HEK293T (cell line): ENCODE data around the gene SPP1.

Experiments used
- CTCF ChIA-PET: fragments of 350-600 bp; formaldehyde crosslinking; extraction: SDS; loops from one replicate; lab custom pipeline; 2021; ENCODE audit warnings: antibody characterized with exemption, inconsistent platforms; lab: Yijun Ruan, JAX
- POLR2A ChIA-PET: fragments of 350-600 bp; formaldehyde crosslinking; extraction: SDS; loops from one replicate; lab custom pipeline; 2020; ENCODE audit warnings: antibody characterized with exemption, inconsistent platforms; lab: Yijun Ruan, JAX
- DNase-seq: peaks from one replicate; pipeline ENCODE4 v3.0.0; 2012; ENCODE audit warnings: mixed read lengths; ENCODE audit errors: extremely low spot score
- ARNT ChIP-seq: fragments of 450-650 bp; IDR thresholded peaks from 2 replicates; pipeline ENCODE4 v1.6.1; 2017; ENCODE audit warnings: mild to moderate bottlenecking
- BHLHE40 ChIP-seq: fragments of 450-650 bp; IDR thresholded peaks from 2 replicates; pipeline ENCODE4 v1.6.1; 2016; ENCODE audit warnings: mild to moderate bottlenecking, moderate library complexity, borderline replicate concordance
- CTBP1 ChIP-seq: fragments of 450-650 bp; IDR thresholded peaks from 2 replicates; pipeline ENCODE4 v1.6.1; 2016; ENCODE audit warnings: borderline replicate concordance
- ELF4 ChIP-seq: fragments of 450-650 bp; IDR thresholded peaks from 2 replicates; pipeline ENCODE4 v1.6.1; 2017; ENCODE audit warnings: antibody characterized with exemption
- FOXA1 ChIP-seq: fragments of 450-650 bp; IDR thresholded peaks from 2 replicates; pipeline ENCODE4 v1.6.1; 2016; ENCODE audit warnings: mild to moderate bottlenecking
- FOXK2 ChIP-seq: fragments of 450-650 bp; IDR thresholded peaks from 2 replicates; pipeline ENCODE4 v1.6.1; 2016; ENCODE audit warnings: mild to moderate bottlenecking
- FOXM1 ChIP-seq: fragments of 450-650 bp; IDR thresholded peaks from 2 replicates; pipeline ENCODE4 v1.6.1; 2017; ENCODE audit warnings: mild to moderate bottlenecking, borderline replicate concordance
- HDGF ChIP-seq: fragments of 450-650 bp; IDR thresholded peaks from 2 replicates; pipeline ENCODE4 v1.6.1; 2017; ENCODE audit warnings: antibody characterized with exemption, borderline replicate concordance
- L3MBTL2 ChIP-seq: fragments of 450-650 bp; conservative IDR thresholded peaks from 2 replicates; pipeline ENCODE4 v1.6.1; 2016; ENCODE audit warnings: mild to moderate bottlenecking
- LEF1 ChIP-seq: fragments of 450-650 bp; IDR thresholded peaks from 2 replicates; pipeline ENCODE4 v1.6.1; 2017; ENCODE audit warnings: mild to moderate bottlenecking, borderline replicate concordance
- NFRKB ChIP-seq: fragments of 450-650 bp; IDR thresholded peaks from 2 replicates; pipeline ENCODE4 v1.6.1; 2016; ENCODE audit warnings: mild to moderate bottlenecking, moderate library complexity
- SP1 ChIP-seq: fragments of 450-650 bp; IDR thresholded peaks from 2 replicates; pipeline ENCODE4 v1.6.1; 2017
- SUZ12 ChIP-seq: fragments of 450-650 bp; IDR thresholded peaks from 2 replicates; pipeline ENCODE4 v1.6.1; 2016; ENCODE audit warnings: mild to moderate bottlenecking
- TARDBP ChIP-seq: fragments of 450-650 bp; IDR thresholded peaks from 2 replicates; pipeline ENCODE4 v1.6.1; 2016
- ZNF384 ChIP-seq: fragments of 450-650 bp; IDR thresholded peaks from 2 replicates; pipeline ENCODE4 v1.6.1; 2016
- TF ChIP-seq, protein P1 (sequence below): fragments of 450-650 bp; IDR thresholded peaks from 2 replicates; pipeline ENCODE4 v1.6.1; 2016

The SPP1 gene

DNA sequence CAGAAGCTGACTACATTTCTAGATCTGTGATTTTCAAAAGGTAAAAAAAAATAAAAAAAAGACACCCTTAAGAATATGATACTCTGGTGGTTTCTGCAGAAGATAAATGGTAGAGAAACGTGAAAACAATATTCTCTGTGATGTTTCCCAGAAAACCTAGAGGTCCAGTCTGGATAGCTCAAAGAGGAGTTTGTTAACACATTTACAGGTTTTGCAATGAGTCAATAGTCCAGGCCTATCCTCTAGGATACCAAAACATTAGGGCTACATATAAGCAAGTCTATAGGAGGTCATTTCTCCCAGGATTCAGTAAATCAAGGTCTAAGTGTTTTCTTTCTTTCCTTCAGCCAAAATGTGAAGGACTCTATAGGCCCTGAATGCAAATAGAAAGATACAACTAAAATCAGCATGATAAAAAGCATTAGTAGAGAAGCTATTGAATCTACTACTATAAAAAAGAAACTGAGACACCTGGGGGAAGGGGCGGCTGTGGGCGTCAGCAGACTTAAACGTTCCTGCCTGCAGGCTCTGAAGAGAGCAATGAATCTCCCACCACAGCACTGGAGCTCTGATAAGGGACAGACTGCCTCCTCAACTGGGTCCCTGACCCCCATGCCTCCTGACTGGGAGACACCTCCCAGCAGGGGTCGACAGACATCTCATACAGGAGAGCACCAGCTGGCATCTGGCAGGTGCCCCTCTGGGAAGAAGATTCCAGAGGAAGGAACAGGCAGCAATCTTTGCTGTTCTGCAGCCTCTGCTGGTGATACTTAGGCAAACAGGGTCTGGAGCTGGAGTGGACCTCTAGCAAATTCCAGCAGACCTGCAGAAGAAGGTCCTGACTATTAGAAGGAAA lies 33.7 kb upstream of the SPP1 start:
- ChIA-PET POLR2A (no interaction called here), CTCF (interaction anchor here (0.7 to 1.0 kb wide), 2 partner anchors 92 to 1460 kb away, joined by 4 to 8 read pairs; no protein-coding TSS in a partner anchor)
- no peak for DNase-seq
- TF ChIP-seq FOXK2 (no peak), FOXM1 (no peak), ZNF384 (no peak), BHLHE40 (no peak), ELF4 (no peak), NFRKB (no peak), FOXA1 (no peak), SUZ12 (no peak), ARNT (no peak), SP1 (no peak), HDGF (no peak), CTBP1 (no peak), L3MBTL2 (no peak), TARDBP (no peak), LEF1 (no peak)
- TF ChIP-seq, protein P1, sequence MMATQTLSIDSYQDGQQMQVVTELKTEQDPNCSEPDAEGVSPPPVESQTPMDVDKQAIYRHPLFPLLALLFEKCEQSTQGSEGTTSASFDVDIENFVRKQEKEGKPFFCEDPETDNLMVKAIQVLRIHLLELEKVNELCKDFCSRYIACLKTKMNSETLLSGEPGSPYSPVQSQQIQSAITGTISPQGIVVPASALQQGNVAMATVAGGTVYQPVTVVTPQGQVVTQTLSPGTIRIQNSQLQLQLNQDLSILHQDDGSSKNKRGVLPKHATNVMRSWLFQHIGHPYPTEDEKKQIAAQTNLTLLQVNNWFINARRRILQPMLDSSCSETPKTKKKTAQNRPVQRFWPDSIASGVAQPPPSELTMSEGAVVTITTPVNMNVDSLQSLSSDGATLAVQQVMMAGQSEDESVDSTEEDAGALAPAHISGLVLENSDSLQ: no peak

DNA sequence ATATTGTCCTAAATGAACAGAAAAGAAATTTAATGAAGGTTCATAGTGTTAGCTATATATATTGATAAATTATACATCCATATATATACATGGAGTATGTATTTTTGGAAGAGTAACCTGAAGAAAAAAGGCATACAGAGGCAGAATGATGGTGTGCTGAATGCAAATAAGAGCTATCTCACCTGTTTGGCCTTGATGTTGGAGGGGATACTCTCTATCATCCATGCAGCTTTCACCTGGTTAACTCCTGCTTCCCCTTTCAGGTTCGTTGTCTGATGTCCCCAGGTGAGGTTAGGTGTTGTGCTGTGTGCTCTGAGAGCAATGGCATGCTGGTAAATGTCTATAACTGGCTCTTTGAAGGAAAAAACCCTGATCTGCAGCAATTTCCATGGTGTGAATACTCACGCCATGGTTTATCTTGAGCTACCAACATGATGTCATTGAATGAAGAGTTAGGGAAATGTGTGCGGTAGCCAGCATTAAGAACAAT lies 31.8 kb upstream of the SPP1 start:
- no peak for DNase-seq
- CTCF ChIA-PET: no interaction called here
- POLR2A ChIA-PET: no interaction called here
- TF ChIP-seq, protein P1: no peak
- TF ChIP-seq FOXA1 (no peak), NFRKB (no peak), L3MBTL2 (no peak), ZNF384 (no peak), FOXK2 (no peak), SP1 (no peak), ELF4 (no peak), BHLHE40 (no peak), CTBP1 (no peak), FOXM1 (no peak), ARNT (no peak), SUZ12 (no peak), LEF1 (no peak), TARDBP (no peak)

- TF ChIP-seq ZNF384 (no peak), ARNT (no peak)
- no peak for DNase-seq
- POLR2A ChIA-PET: no interaction called here
- CTCF ChIA-PET: no interaction called here
Observed at GRCh38 chr4:87944967-87945366, 30.5 kb upstream of the SPP1 start.

- no peak for DNase-seq
- CTCF ChIA-PET: no interaction called here
- POLR2A ChIA-PET: no interaction called here
- TF ChIP-seq FOXA1 (no peak), FOXM1 (no peak), LEF1 (no peak), TARDBP (no peak), ARNT (no peak), HDGF (no peak), SUZ12 (no peak), ELF4 (no peak), NFRKB (no peak), BHLHE40 (no peak), FOXK2 (no peak), CTBP1 (no peak), L3MBTL2 (no peak), SP1 (no peak), ZNF384 (no peak)
- TF ChIP-seq, protein P1: no peak
Observed at GRCh38 chr4:87946766-87947165, 28.7 kb upstream of the SPP1 start.

DNA sequence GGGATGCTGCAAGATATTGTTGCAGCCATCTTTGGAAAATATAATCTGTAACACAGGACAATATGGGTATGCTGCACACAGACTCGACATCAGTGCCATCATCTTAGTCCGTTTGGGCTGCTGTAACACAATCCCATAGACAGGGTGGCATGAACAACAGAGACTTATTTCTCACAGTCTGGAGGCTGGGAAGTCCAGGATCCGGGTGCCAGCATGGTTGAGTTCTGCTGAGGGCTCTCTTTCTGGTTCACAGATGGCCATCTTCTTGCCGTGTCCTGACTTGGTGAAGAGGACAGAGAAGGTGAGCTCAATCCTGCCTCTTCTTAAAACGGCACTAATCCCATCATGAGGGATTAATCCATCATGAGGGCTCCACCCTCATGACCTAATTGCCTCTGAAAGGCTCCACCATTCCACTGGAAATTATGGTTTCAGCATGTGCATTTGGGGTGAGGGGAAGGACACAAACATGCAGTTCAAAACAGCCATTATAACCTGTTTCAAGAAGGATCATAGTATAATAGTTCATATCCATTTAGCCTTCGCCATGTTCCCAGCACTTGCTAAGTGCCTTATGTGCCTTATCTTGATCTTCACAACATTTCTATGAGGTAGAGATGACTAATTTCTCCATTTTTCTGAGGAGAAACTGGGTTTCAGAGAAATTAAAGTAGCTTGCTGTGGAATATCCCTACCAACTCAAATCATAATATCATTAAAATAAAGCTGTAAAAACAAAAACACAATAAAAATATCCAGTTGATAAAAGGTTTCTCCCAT lies 27.9 kb upstream of the SPP1 start:
- CTCF ChIA-PET: no interaction called here

More for the DNA sequence above, 27.9 kb upstream of the SPP1 start:
- TF ChIP-seq ELF4 (no peak), FOXK2 (no peak), FOXA1 (no peak), ZNF384 (no peak), NFRKB (no peak), LEF1 (no peak), ARNT (no peak), SUZ12 (no peak), SP1 (no peak), BHLHE40 (no peak), FOXM1 (no peak), TARDBP (no peak), HDGF (no peak), CTBP1 (no peak), L3MBTL2 (no peak)
- TF ChIP-seq, protein P1: no peak
- POLR2A ChIA-PET: no interaction called here
- DNase-seq: no peak
